ENCODE data around the gene FGF8.

- TF ChIP-seq GATA2 (IDR thresholded peaks at IDR 0.05; ENCODE audit: low read depth, low read length) (no peak), GATA3 (IDR thresholded peaks at IDR 0.05; ENCODE audit: low read depth, low read length) (no peak)
Measured at GRCh38 chr10:101749047-101750016, 26.6 kb downstream of the FGF8 start.
